Liver (tissue), 9 donors: Measurements from ENCODE around the gene DNM1L. TPM values are rescaled to one million over a fixed set of nuclear protein-coding genes. Genes with fewer than 3 reads are reported as not detected.

Experiments
- DNase-seq: peaks from one replicate; pipeline ENCODE4 v3.0.0-alpha.2; 2017; ENCODE audit warnings: low spot score
- H3K27ac ChIP-seq, 2 donors: one replicate each; pipeline ENCODE4 v1.7.0; 2013; ENCODE audit warnings: inconsistent platforms in 2 of 2, low read length in 2 of 2, control low read depth in 1 of 2, low read depth in 1 of 2, mild to moderate bottlenecking in 1 of 2
- H3K27me3 ChIP-seq, 4 donors: one replicate each; pipeline versions ENCODE4 v1.6.1 to v1.7.0; 2013; ENCODE audit warnings: low read length in 3 of 4, inconsistent platforms in 1 of 4, mild to moderate bottlenecking in 1 of 4, moderate library complexity in 1 of 4; ENCODE audit not compliant: control insufficient read depth in 4 of 4, insufficient read depth in 4 of 4
- H3K36me3 ChIP-seq, 4 donors: one replicate each; pipeline versions ENCODE4 v1.6.1 to v1.7.0; 2013; ENCODE audit warnings: low read length in 3 of 4, mild to moderate bottlenecking in 3 of 4, low read depth in 1 of 4, moderate library complexity in 1 of 4; ENCODE audit not compliant: control insufficient read depth in 4 of 4, insufficient read depth in 3 of 4
- H3K4me1 ChIP-seq, 4 donors: one replicate each; pipeline versions ENCODE4 v1.6.1 to v1.7.0; 2013; ENCODE audit warnings: low read length in 3 of 4, mild to moderate bottlenecking in 3 of 4, moderate library complexity in 1 of 4; ENCODE audit not compliant: control insufficient read depth in 4 of 4, insufficient read depth in 4 of 4
- H3K4me3 ChIP-seq, 3 donors: one replicate each; pipeline versions ENCODE4 v1.6.1 to v1.7.0; 2013; ENCODE audit warnings: low read length in 3 of 3, control low read depth in 1 of 3, low read depth in 1 of 3, mild to moderate bottlenecking in 1 of 3
- H3K9ac ChIP-seq, 2 donors: one replicate each; pipeline ENCODE4 v1.7.0; 2013; ENCODE audit warnings: low read length in 2 of 2, mild to moderate bottlenecking in 2 of 2, moderate library complexity in 2 of 2, control low read depth in 1 of 2, low read depth in 1 of 2
- H3K9me3 ChIP-seq, 4 donors: one replicate each; pipeline versions ENCODE4 v1.6.1 to v1.7.0; 2013; ENCODE audit warnings: low read length in 3 of 4; ENCODE audit not compliant: control insufficient read depth in 4 of 4
- ATF3 ChIP-seq: IDR thresholded peaks from 2 replicates; pipeline ENCODE4 v1.6.1; 2016; ENCODE audit warnings: antibody characterized with exemption
- CTCF ChIP-seq: fragments of 150-350 bp; IDR thresholded peaks from 2 replicates; pipeline ENCODE4 v1.5.1; 2017; ENCODE audit warnings: improper control_type of control experiment, low read depth, low read length; ENCODE audit not compliant: missing input control
- EGR1 ChIP-seq, 2 donors: IDR thresholded peaks; 2 replicates each; pipeline ENCODE4 v1.6.1; 2016 to 2018; ENCODE audit warnings: antibody characterized with exemption in 2 of 2, low read depth in 2 of 2
- FOXA1 ChIP-seq: IDR thresholded peaks from 2 replicates; pipeline ENCODE4 v1.6.1; 2016; ENCODE audit warnings: antibody characterized with exemption
- FOXA2 ChIP-seq: IDR thresholded peaks from 2 replicates; pipeline ENCODE4 v1.6.1; 2016; ENCODE audit warnings: antibody characterized with exemption
- GABPA ChIP-seq, 2 donors: IDR thresholded peaks in 1 of 2; conservative IDR thresholded peaks in 1 of 2; 2 replicates each; pipeline ENCODE4 v1.6.1; 2016; ENCODE audit warnings: antibody characterized with exemption in 2 of 2, mild to moderate bottlenecking in 1 of 2, moderate library complexity in 1 of 2
- HNF4A ChIP-seq, 2 donors: conservative IDR thresholded peaks; 2 replicates each; pipeline ENCODE4 v1.6.1; 2016; ENCODE audit warnings: antibody characterized with exemption in 2 of 2, mild to moderate bottlenecking in 2 of 2
- HNF4G ChIP-seq: IDR thresholded peaks from 2 replicates; pipeline ENCODE4 v1.6.1; 2016; ENCODE audit warnings: antibody characterized with exemption
- JUND ChIP-seq, 2 donors: IDR thresholded peaks; 2 replicates each; pipeline ENCODE4 v1.6.1; 2016; ENCODE audit warnings: antibody characterized with exemption in 2 of 2
- MAX ChIP-seq: IDR thresholded peaks from 2 replicates; pipeline ENCODE4 v1.6.1; 2016; ENCODE audit warnings: antibody characterized with exemption
- NR2F2 ChIP-seq: IDR thresholded peaks from 2 replicates; pipeline ENCODE4 v1.6.1; 2016; ENCODE audit warnings: antibody characterized with exemption
- RAD21 ChIP-seq, 2 donors: IDR thresholded peaks; 2 replicates each; pipeline ENCODE4 v1.6.1; 2016; ENCODE audit warnings: antibody characterized with exemption in 2 of 2, mild to moderate bottlenecking in 2 of 2
- REST ChIP-seq: IDR thresholded peaks from 2 replicates; pipeline ENCODE4 v1.6.1; 2016; ENCODE audit warnings: antibody characterized with exemption, mild to moderate bottlenecking
- RXRA ChIP-seq, 2 donors: IDR thresholded peaks; 2 replicates each; pipeline ENCODE4 v1.6.1; 2017 to 2018; ENCODE audit warnings: antibody characterized with exemption in 2 of 2, mild to moderate bottlenecking in 1 of 2
- ZBTB33 ChIP-seq: IDR thresholded peaks from 2 replicates; pipeline ENCODE4 v1.6.1; 2016; ENCODE audit warnings: antibody characterized with exemption
- WGBS: extraction: QIAGEN DNeasy Blood & Tissue Kit; methylation state at CpG from one replicate; pipeline ENCODE4 v1.1.7; 2013; 5-methylcytosine and 5-hydroxymethylcytosine counted together
- polyA plus RNA-seq, 2 donors: library from polyadenylated mRNA; stranded (reverse) in 1 of 2; unstranded in 1 of 2; fragments of 200-250 nt in 1 of 2; fragments of >200 nt in 1 of 2; fragmentation: Nextera tagmentation in 1 of 2; extraction: Ambion mirVana in 1 of 2; gene quantifications; one replicate each; pipeline versions ENCODE4 v1.2.1 to v1.2.3, GENCODE V29; 2013 to 2015
- total RNA-seq, 2 donors: library from RNA; depleted of rRNA; stranded (reverse); fragments of >200 nt; gene quantifications; one replicate each; pipeline ENCODE4 v1.2.3, GENCODE V29; 2014
- donor health status: healthy.
- donor health status: healthy.
- donor health status: healthy.
- donor health status: healthy.
- donor health status: healthy.

DNM1L gene
- total and polyA plus RNA-seq, 4 donors, result 9.5 to 33.9 (median 17.1) TPM

- Histone ChIP-seq H3K27me3 (no peaks in the 10 kb centered on the region), H3K4me1 (peaks cover 0 to 2% (median 0%) of the 10 kb centered on the region in 4 donors), H3K9ac (no peak overlapping the region), H3K27ac (no peak overlapping the region), H3K36me3 (peaks cover 0 to 18% (median 11%) of the 10 kb centered on the region in 4 donors), H3K4me3 (no peak overlapping the region), H3K9me3 (no peaks in the 10 kb centered on the region)
- 84% methylated on average over 3 of the region's 3 CpGs for WGBS
- DNase-seq, result no peak
- TF ChIP-seq HNF4A (conservative IDR thresholded peaks at IDR 0.05), result peak in 1 of 2 donors; percentile 29
- TF ChIP-seq GABPA (IDR thresholded peaks at IDR 0.05 in 1 of 2, conservative IDR thresholded peaks at IDR 0.05 in 1 of 2), result no peak
- TF ChIP-seq CTCF, result no peak
Measured at GRCh38 chr12:32647275-32647674, 31.8 kb upstream of the DNM1L start.

GRCh38 chr12:32650508-32650907 is 28.6 kb upstream of the DNM1L start:
- H3K4me3 ChIP-seq, result no peak overlapping the region
- no peak for DNase-seq
- H3K9ac ChIP-seq, result no peak overlapping the region
- H3K4me1 ChIP-seq, result peaks cover 0 to 2% (median 0%) of the 10 kb centered on the region in 4 donors
- WGBS, result 72% methylated on average over 2 of the region's 2 CpGs
- H3K27me3 ChIP-seq, result no peaks in the 10 kb centered on the region
- H3K36me3 ChIP-seq, result peaks cover 0 to 4% (median 3%) of the 10 kb centered on the region in 4 donors
- TF ChIP-seq FOXA1 (no peak), FOXA2 (no peak), EGR1 (IDR thresholded peaks at IDR 0.05; ENCODE audit: low read depth in 2 of 2) (no peak), RXRA (IDR thresholded peaks at IDR 0.05) (no peak), GABPA (IDR thresholded peaks at IDR 0.05 in 1 of 2, conservative IDR thresholded peaks at IDR 0.05 in 1 of 2) (no peak), ATF3 (no peak), NR2F2 (no peak), ZBTB33 (no peak), HNF4G (no peak), JUND (IDR thresholded peaks at IDR 0.05) (no peak)
- no peaks in the 10 kb centered on the region for H3K9me3 ChIP-seq
- H3K27ac ChIP-seq, result no peak overlapping the region

- H3K27me3 ChIP-seq, result no peaks in the 10 kb centered on the region
- no peak overlapping the region for H3K4me3 ChIP-seq
- DNase-seq, result no peak
- H3K36me3 ChIP-seq, result peaks cover 0 to under 1% (median 0%) of the 10 kb centered on the region in 4 donors
- no peak overlapping the region for H3K9ac ChIP-seq
- H3K27ac ChIP-seq, result no peak overlapping the region
- 84% methylated on average over 5 of the region's 5 CpGs for WGBS
- peaks cover 0 to 2% (median 0%) of the 10 kb centered on the region in 4 donors for H3K4me1 ChIP-seq
- no peaks in the 10 kb centered on the region for H3K9me3 ChIP-seq
- TF ChIP-seq ATF3, result no peak
- TF ChIP-seq RAD21 (IDR thresholded peaks at IDR 0.05), result no peak
- no peak for TF ChIP-seq REST
- no peak for TF ChIP-seq CTCF
- no peak for TF ChIP-seq GABPA (IDR thresholded peaks at IDR 0.05 in 1 of 2, conservative IDR thresholded peaks at IDR 0.05 in 1 of 2)
- no peak for TF ChIP-seq MAX
- TF ChIP-seq JUND (IDR thresholded peaks at IDR 0.05), result no peak
- no peak for TF ChIP-seq FOXA1
- TF ChIP-seq EGR1 (IDR thresholded peaks at IDR 0.05; ENCODE audit: low read depth in 2 of 2), result no peak
Measured at GRCh38 chr12:32651151-32651955, 27.7 kb upstream of the DNM1L start.
